Astrocyte (in vitro differentiated cells and primary cell): ENCODE measurements around the gene FAM185A. TPM values are rescaled to one million over a fixed set of nuclear protein-coding genes. Genes with fewer than 3 reads are reported as not detected.

ENCODE experiments used
- DNase-seq: peaks from one replicate; pipeline ENCODE4 v3.0.0-alpha.2; 2010; ENCODE audit warnings: low read depth
- FAIRE-seq: peaks from 2 replicates; lab custom pipeline; 2011; peaks lifted over from hg19 to GRCh38; lab: Jason Lieb, UNC
- H2AFZ ChIP-seq: 2 replicates; pipeline ENCODE4 v1.6.0; 2012; ENCODE audit warnings: low read depth, low read length, inconsistent platforms
- H3K27ac ChIP-seq: 2 replicates; pipeline ENCODE4 v1.5.1; 2011; ENCODE audit warnings: low read depth, low read length, inconsistent platforms
- H3K27me3 ChIP-seq: 2 replicates; pipeline ENCODE4 v1.6.0; 2011; ENCODE audit warnings: low read length, inconsistent platforms; ENCODE audit not compliant: insufficient read depth
- H3K36me3 ChIP-seq: 2 replicates; pipeline ENCODE4 v1.5.1; 2011; ENCODE audit warnings: low read length, inconsistent platforms; ENCODE audit not compliant: insufficient read depth
- H3K4me1 ChIP-seq: 2 replicates; pipeline ENCODE4 v1.5.1; 2011; ENCODE audit warnings: low read length, inconsistent platforms; ENCODE audit not compliant: insufficient read depth
- H3K4me2 ChIP-seq: 2 replicates; pipeline ENCODE4 v1.6.0; 2012; ENCODE audit warnings: low read length, inconsistent platforms
- H3K4me3 ChIP-seq: 2 replicates; pipeline ENCODE4 v1.5.1; 2011; ENCODE audit warnings: low read depth, mild to moderate bottlenecking, low read length, inconsistent platforms; ENCODE audit not compliant: insufficient read depth
- H3K79me2 ChIP-seq: 2 replicates; pipeline ENCODE4 v1.6.0; 2012; ENCODE audit warnings: mild to moderate bottlenecking, low read length, inconsistent platforms; ENCODE audit not compliant: insufficient read depth
- H3K9ac ChIP-seq: 2 replicates; pipeline ENCODE4 v1.6.0; 2012; ENCODE audit warnings: mild to moderate bottlenecking, low read length, inconsistent platforms
- H3K9me3 ChIP-seq: 2 replicates; pipeline ENCODE4 v1.5.1; 2012; ENCODE audit warnings: low read depth, mild to moderate bottlenecking, low read length, inconsistent platforms; ENCODE audit not compliant: insufficient read depth
- H4K20me1 ChIP-seq: 2 replicates; pipeline ENCODE4 v1.6.0; 2012; ENCODE audit warnings: low read length, inconsistent platforms; ENCODE audit not compliant: insufficient read depth
- H3K27ac Mint-ChIP-seq: one replicate; pipeline ENCODE4 v1.8.0; 2021; ENCODE audit warnings: mild to moderate bottlenecking, mixed read lengths; ENCODE audit not compliant: unreplicated experiment
- H3K27me3 Mint-ChIP-seq: one replicate; pipeline ENCODE4 v1.8.0; 2021; ENCODE audit warnings: low read depth, mixed read lengths; ENCODE audit not compliant: unreplicated experiment
- H3K36me3 Mint-ChIP-seq: one replicate; pipeline ENCODE4 v1.8.0; 2021; ENCODE audit warnings: low read depth, mixed read lengths; ENCODE audit not compliant: unreplicated experiment
- H3K4me1 Mint-ChIP-seq: one replicate; pipeline ENCODE4 v1.8.0; 2021; ENCODE audit warnings: low read depth, mixed read lengths; ENCODE audit not compliant: unreplicated experiment
- H3K4me3 Mint-ChIP-seq: one replicate; pipeline ENCODE4 v1.8.0; 2021; ENCODE audit warnings: mild to moderate bottlenecking, moderate library complexity, mixed read lengths; ENCODE audit not compliant: unreplicated experiment
- H3K9me3 Mint-ChIP-seq: one replicate; pipeline ENCODE4 v1.8.0; 2021; ENCODE audit warnings: mild to moderate bottlenecking, mixed read lengths; ENCODE audit not compliant: unreplicated experiment
- CTCF ChIP-seq: IDR thresholded peaks from 2 replicates; pipeline ENCODE4 v1.5.1; 2011; ENCODE audit warnings: low read depth, mild to moderate bottlenecking, inconsistent platforms, low read length, moderate library complexity; ENCODE audit not compliant: insufficient read depth
- EZH2 ChIP-seq: IDR thresholded peaks from 2 replicates; pipeline ENCODE4 v1.6.1; 2012; ENCODE audit warnings: mild to moderate bottlenecking, low read length, inconsistent platforms; ENCODE audit not compliant: insufficient read depth
- total RNA-seq: library from RNA; stranded (reverse); gene quantifications from 2 replicates; pipeline ENCODE4 v1.2.1, GENCODE V29; 2021

The FAM185A gene
- total RNA-seq, 1 donor from 2014 or later, result 4.9 TPM

GRCh38 chr7:102832674-102833073, 83.9 kb downstream of the FAM185A start:
- Histone ChIP-seq H3K9ac (no peak overlapping the region), H3K79me2 (no peaks in the 10 kb centered on the region), H3K27me3 (no peaks in the 10 kb centered on the region), H2AFZ (no peak overlapping the region), H3K4me1 (peaks cover 40% of the 10 kb centered on the region), H3K4me2 (no peak overlapping the region), H3K27ac (no peak overlapping the region), H4K20me1 (no peaks in the 10 kb centered on the region), H3K4me3 (no peak overlapping the region), H3K36me3 (no peaks in the 10 kb centered on the region), H3K9me3 (no peaks in the 10 kb centered on the region)
- Mint-ChIP-seq H3K27ac (no peak overlapping the region), H3K27me3 (no peaks in the 10 kb centered on the region), H3K36me3 (no peaks in the 10 kb centered on the region), H3K4me1 (peaks cover 43% of the 10 kb centered on the region), H3K4me3 (no peak overlapping the region), H3K9me3 (no peaks in the 10 kb centered on the region)
- TF ChIP-seq EZH2 (no peak), CTCF (no peak)
- FAIRE-seq, result no peak
- DNase-seq, result no peak

GRCh38 chr7:102833343-102833742, 84.5 kb downstream of the FAM185A start:
- Histone ChIP-seq H3K36me3 (no peaks in the 10 kb centered on the region), H3K4me2 (no peak overlapping the region)

More at GRCh38 chr7:102833343-102833742, 84.5 kb downstream of the FAM185A start:
- Mint-ChIP-seq H3K4me3 (no peak overlapping the region), H3K27ac (no peak overlapping the region), H3K4me1 (peaks cover 44% of the 10 kb centered on the region), H3K9me3 (no peaks in the 10 kb centered on the region), H3K27me3 (no peaks in the 10 kb centered on the region), H3K36me3 (no peaks in the 10 kb centered on the region)
- Histone ChIP-seq H3K4me1 (peaks cover 40% of the 10 kb centered on the region), H3K27ac (no peak overlapping the region), H4K20me1 (no peaks in the 10 kb centered on the region), H3K79me2 (no peaks in the 10 kb centered on the region), H3K9ac (no peak overlapping the region), H3K27me3 (no peaks in the 10 kb centered on the region), H3K4me3 (no peak overlapping the region), H3K9me3 (no peaks in the 10 kb centered on the region), H2AFZ (no peak overlapping the region)
- no peak for TF ChIP-seq CTCF
- no peak for TF ChIP-seq EZH2
- FAIRE-seq, result no peak
- DNase-seq, result no peak
